Lower lobe of right lung (tissue), 2 donors: ENCODE measurements around the gene SEMA3F. TPM values are rescaled to one million over a fixed set of nuclear protein-coding genes. Genes with fewer than 3 reads are reported as not detected.
A peak's percentile ranks its signal among the peaks of the same experiment; 100 is the strongest.
"Not testable (repeated sequence)": the region's sequence is repeated elsewhere in the genome, so short reads cannot be mapped to it uniquely, and the experiment has no call there.

Source experiments
- ATAC-seq, 2 donors: fragments of 200-7000 bp; cut with Tn5 transposase; one replicate each; pipeline ENCODE4 v1.9.1; 2020 to 2022; ENCODE audit warnings: mild to moderate bottlenecking in 2 of 2, moderate library complexity in 2 of 2
- DNase-seq: peaks from one replicate; pipeline ENCODE4 v3.0.0-alpha.2; 2020
- H3K27ac ChIP-seq: fragments of 200-600 bp; one replicate; pipeline ENCODE4 v1.8.0; 2022
- H3K27me3 ChIP-seq: fragments of 200-600 bp; one replicate; pipeline ENCODE4 v1.8.0; 2022; ENCODE audit warnings: low read depth
- H3K36me3 ChIP-seq: fragments of 200-600 bp; one replicate; pipeline ENCODE4 v1.8.0; 2022; ENCODE audit warnings: mild to moderate bottlenecking
- H3K4me1 ChIP-seq: fragments of 200-600 bp; one replicate; pipeline ENCODE4 v1.8.0; 2022
- H3K4me3 ChIP-seq: fragments of 200-600 bp; one replicate; pipeline ENCODE4 v1.8.0; 2022; ENCODE audit warnings: mild to moderate bottlenecking
- H3K9me3 ChIP-seq: fragments of 200-600 bp; one replicate; pipeline ENCODE4 v1.8.0; 2022
- CTCF ChIP-seq: fragments of 200-600 bp; IDR thresholded peaks from one replicate; pipeline ENCODE4 v1.8.0; 2022; ENCODE audit warnings: antibody characterized with exemption, mild to moderate bottlenecking
- intact Hi-C: fragments of 100-400 bp; cut with DNase I; formaldehyde crosslinking; loops from one replicate; pipeline ENCODE4 v1.11.0; 2022
- total RNA-seq: library from RNA; stranded (reverse); fragmentation: NEBNext Ultra II Directional; extraction: Animal tissue kit (Norgen Biotek cat#: 25700); gene quantifications from one replicate; pipeline ENCODE4 v1.2.1, GENCODE V29; 2021
- donor health status: DM: no; HTN: yes; CAD: no; lungs with severe emphysema.

The SEMA3F gene
- total RNA-seq, 1 donor from 2014 or later: 44.7 TPM

- H3K27me3 ChIP-seq: no peaks in the 10 kb centered on the region
- no peaks in the 10 kb centered on the region for H3K9me3 ChIP-seq
- DNase-seq: no peak
- TF ChIP-seq CTCF: no peak
- no peak overlapping the region for H3K4me3 ChIP-seq
- H3K36me3 ChIP-seq: no peaks in the 10 kb centered on the region
- no peak overlapping the region for H3K27ac ChIP-seq
- intact Hi-C loops: no loop called here
- H3K4me1 ChIP-seq: peaks cover 14% of the 10 kb centered on the region
- ATAC-seq: no peak
These were observed 67.0 kb downstream of the SEMA3F start for GRCh38 chr3:50222169-50222528.

- H3K27me3 ChIP-seq: no peaks in the 10 kb centered on the region
- no peak overlapping the region for H3K4me3 ChIP-seq
- no peaks in the 10 kb centered on the region for H3K36me3 ChIP-seq
- intact Hi-C loops: no loop called here
- H3K9me3 ChIP-seq: no peaks in the 10 kb centered on the region
- DNase-seq: no peak
- no peak overlapping the region for H3K27ac ChIP-seq
- peaks cover 26% of the 10 kb centered on the region for H3K4me1 ChIP-seq
- no peak for TF ChIP-seq CTCF
- no peak for ATAC-seq
These were observed 69.5 kb downstream of the SEMA3F start for GRCh38 chr3:50224639-50225038.

- peak; percentile 17 to 42 for ATAC-seq
- H3K27ac ChIP-seq: peak overlapping the region; percentile 83
- DNase-seq: no peak
These were observed 71.8 kb downstream of the SEMA3F start for GRCh38 chr3:50226888-50227389.

GRCh38 chr3:50227390-50228183 lies 72.5 kb downstream of the SEMA3F start:
- H3K27ac ChIP-seq: peak overlapping the region; percentile 83
- intact Hi-C loops: no loop called here
- DNase-seq (peak; percentile 97), ATAC-seq (peak; percentile 96)
- peaks cover 26% of the 10 kb centered on the region for H3K4me1 ChIP-seq
- no peaks in the 10 kb centered on the region for H3K27me3 ChIP-seq
- H3K4me3 ChIP-seq: peak overlapping the region; percentile 68
- H3K9me3 ChIP-seq: no peaks in the 10 kb centered on the region
- peak; percentile 95 for TF ChIP-seq CTCF
- H3K36me3 ChIP-seq: no peaks in the 10 kb centered on the region

More at GRCh38 chr3:50226888-50227389, 71.8 kb downstream of the SEMA3F start:
- Histone ChIP-seq H3K4me1 (peaks cover 26% of the 10 kb centered on the region), H3K9me3 (no peaks in the 10 kb centered on the region), H3K36me3 (no peaks in the 10 kb centered on the region), H3K27me3 (no peaks in the 10 kb centered on the region), H3K4me3 (peak overlapping the region; percentile 68)
- TF ChIP-seq CTCF: no peak
- intact Hi-C loops: no loop called here

GRCh38 chr3:50228184-50228763 lies 73.2 kb downstream of the SEMA3F start:
- H3K36me3 ChIP-seq, intact Hi-C loops, DNase-seq, H3K27me3 ChIP-seq, H3K9me3 ChIP-seq, ATAC-seq: not testable (repeated sequence)
- Histone ChIP-seq H3K27ac (peak overlapping the region; percentile 83), H3K4me1 (peaks cover 26% of the 10 kb centered on the region), H3K4me3 (peak overlapping the region; percentile 68)

- no peaks in the 10 kb centered on the region for H3K36me3 ChIP-seq
- H3K4me1 ChIP-seq: peaks cover 33% of the 10 kb centered on the region
- DNase-seq: no peak
- intact Hi-C loops: no loop called here
- no peak for TF ChIP-seq CTCF
- H3K27me3 ChIP-seq: no peaks in the 10 kb centered on the region
- peak overlapping the region; percentile 58 for H3K27ac ChIP-seq
- no peaks in the 10 kb centered on the region for H3K9me3 ChIP-seq
- no peak for ATAC-seq
- H3K4me3 ChIP-seq: no peak overlapping the region
These were observed 74.4 kb downstream of the SEMA3F start for GRCh38 chr3:50229490-50229889.
